ENCODE results near the gene MYL5. TPM values are rescaled to one million over a fixed set of nuclear protein-coding genes. Genes with fewer than 3 reads are reported as not detected.
A peak's percentile ranks its signal among the peaks of the same experiment; 100 is the strongest.
"Not testable (repeated sequence)": the region's sequence is repeated elsewhere in the genome, so short reads cannot be mapped to it uniquely, and the experiment has no call there.

MYL5 gene
- polyA plus RNA-seq, 1 donor: 1,006 TPM

GRCh38 chr4:657834-658667, 16.3 kb upstream of the MYL5 start:
- no peak for DNase-seq

DNA sequence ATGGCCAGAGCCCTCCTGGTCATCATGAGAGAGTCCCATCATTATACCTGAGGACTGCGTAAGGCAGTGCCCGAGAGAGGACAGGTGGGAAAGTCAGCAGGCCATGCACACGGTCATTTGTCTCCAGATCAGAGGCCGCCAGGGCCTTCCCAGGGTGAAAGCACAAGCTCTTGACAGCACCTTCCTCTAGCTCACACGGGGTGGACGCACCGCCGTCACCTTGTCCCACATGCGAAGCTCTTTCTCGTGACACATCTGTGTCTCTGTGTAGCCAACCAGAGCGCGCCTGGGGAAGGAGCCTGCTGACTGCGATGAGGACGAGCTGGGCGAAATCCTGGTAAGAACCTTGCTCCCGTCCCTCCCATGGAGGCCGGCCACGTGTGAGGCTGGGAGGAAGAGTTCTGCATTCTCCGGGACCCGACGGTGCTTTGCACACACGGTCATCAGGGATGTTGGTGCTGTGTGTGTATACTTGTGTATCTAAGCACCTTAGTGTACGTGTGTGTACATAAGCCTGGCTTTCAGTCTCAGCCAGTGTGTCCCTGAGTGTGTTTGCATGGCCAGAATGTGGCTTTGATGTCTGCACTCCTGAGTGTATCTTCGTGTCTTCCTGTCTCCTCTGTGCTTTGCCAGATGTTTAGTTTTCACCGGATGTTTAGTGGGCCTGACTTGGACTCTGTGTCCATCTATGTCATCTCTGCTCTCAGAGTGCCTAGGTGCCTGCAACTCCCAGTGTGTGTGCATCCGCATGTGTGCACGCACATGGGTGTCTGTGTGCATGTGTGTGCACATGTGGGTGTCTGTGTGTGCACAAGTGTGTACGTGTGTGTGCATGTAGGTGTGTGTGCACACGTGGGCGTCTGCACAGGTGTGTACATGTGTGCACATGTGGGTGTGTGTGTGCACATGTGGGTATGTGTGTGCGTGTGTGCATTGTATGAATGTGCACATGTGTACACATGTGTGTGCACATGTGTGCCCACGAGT, 15.4 kb upstream of the MYL5 start:
- no peak for DNase-seq

GRCh38 chr4:659851-660250, 14.5 kb upstream of the MYL5 start:
- no peak for DNase-seq

- DNase-seq: no peak
These were observed 13.9 kb upstream of the MYL5 start for GRCh38 chr4:660401-660800.

- no peak for DNase-seq
These were observed 13.1 kb upstream of the MYL5 start for GRCh38 chr4:661231-661630.

DNA sequence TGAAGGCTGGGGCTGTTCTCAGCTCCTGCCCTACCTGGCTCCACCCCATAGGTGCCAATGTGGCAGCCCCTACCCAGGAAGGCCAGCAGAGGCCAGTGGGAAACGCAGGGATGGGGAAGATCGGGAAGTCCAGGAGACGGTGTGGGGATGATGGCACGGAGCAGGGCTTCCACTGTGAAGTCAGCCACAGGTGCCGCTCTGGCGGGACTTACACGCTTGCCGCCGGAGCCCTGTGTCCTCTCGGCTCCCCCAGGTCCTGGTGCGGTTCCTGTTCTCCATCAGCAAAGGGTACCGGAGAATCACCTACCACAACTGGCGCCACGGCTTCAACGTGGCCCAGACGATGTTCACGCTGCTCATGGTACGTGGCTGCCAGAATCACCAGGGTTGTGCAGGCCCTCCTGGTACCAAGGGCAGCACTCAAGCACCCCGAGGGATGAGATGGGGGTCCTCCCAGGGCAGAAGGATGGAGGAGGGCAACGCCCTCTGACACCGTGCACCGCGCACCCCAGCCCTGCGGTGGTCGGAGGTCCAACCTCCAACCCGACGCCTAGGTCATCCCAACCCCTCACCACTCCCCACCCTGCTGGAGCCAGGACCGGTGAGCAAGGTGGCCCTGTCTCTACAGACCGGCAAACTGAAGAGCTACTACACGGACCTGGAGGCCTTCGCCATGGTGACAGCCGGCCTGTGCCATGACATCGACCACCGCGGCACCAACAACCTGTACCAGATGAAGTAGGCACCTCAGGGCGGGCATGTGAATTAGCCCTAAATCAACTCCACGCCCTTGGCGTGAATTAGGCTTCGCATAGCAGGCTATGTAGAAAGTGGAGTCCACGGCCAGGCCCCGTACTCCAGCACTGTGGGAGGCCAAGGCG, 12.2 kb upstream of the MYL5 start:
- DNase-seq: no peak

DNA sequence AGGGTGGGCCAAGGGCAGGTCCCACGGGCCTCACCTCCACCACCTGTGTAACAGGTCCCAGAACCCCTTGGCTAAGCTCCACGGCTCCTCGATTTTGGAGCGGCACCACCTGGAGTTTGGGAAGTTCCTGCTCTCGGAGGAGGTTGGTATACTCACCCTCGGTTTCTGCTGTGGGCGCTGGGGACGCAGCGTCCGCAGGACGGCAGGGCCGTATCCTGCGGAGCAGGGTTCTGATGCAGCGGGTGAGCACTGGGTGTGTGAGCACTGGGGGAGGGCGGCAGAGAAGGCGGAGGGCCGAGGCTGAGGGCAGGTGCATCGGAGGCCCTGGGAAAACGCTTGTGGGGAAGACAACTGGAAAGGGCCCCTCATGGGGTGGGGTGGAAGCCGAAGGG, 11.3 kb upstream of the MYL5 start:
- no peak for DNase-seq

DNA sequence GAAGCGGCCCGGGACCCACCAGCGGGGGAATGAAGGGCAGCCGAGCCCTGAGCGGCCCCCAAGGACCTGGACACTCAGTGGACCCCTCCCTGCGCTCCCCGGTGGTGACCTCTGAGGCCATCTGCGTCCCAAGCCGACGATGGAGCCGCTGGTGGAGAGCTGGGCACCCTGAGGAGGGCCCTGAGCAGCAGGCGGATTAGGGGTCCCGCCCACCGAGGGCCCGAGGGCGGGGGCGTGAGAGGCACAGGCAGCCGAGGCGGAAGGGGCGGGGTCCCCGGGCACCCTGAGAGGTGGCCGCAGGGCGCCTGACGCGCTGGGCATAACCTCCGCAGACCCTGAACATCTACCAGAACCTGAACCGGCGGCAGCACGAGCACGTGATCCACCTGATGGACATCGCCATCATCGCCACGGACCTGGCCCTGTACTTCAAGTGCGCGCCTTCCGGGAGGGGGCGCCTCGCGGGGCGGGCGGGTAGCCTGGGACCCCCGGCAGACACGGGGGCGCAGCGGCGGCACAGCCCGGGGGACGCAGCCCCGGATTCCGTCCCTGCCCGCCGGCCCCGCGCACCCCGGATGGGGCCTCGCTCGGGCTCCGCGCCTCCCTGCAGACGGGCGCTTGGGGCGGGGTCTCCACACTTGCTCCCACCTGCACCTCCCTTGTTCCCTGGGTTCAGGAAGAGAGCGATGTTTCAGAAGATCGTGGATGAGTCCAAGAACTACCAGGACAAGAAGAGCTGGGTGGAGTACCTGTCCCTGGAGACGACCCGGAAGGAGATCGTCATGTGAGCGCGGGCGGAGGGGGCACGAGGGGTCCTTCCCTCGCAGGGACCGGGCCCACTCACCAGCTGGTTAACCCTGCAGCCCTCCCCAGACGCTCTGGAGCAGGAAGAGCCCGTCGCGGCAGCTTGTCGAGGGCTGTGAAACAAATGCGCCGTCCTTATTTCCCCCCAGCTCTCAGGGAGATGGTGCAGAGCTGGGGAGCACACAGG, 10.6 kb upstream of the MYL5 start:
- peak; percentile 49 for DNase-seq

- DNase-seq: no peak
These were observed 9.6 kb upstream of the MYL5 start for GRCh38 chr4:664713-665231.

DNA sequence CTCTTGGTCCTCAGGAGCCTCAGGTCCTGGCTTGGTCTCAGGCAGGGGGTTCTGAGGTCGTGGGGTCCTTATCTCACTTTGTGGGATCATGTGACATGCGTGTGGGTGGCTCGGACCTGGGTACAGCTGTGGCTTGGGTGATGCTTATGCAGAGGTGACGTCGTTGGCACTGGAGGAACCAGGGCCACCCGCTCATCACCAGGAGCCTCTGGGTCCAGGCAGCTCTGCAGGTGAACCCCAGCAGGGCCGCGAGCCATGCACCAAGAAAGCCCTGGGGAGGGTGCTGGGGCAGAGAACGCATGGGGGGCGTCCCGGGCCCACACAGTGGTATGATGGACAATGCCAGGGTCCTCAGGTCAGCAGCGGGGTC, 9.0 kb upstream of the MYL5 start:
- no peak for DNase-seq

- no peak for DNase-seq
These were observed 8.4 kb upstream of the MYL5 start for GRCh38 chr4:665751-666435.

DNA sequence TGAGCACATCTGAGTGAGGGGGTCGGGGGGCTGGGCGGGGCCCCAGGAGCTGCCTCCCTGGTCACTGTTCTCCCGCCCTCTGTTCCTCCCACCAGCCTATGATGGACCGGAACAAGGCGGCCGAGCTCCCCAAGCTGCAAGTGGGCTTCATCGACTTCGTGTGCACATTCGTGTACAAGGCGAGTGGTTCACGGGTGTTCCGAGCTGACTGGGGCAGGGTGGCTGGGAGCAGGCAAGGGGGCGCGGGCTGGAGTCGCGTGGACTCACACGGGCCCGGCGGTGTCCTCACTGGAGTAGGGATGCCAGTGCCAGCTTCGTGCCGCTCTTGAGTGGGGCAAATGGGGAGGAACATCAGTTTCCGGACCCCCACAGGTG, 7.9 kb upstream of the MYL5 start:
- DNase-seq: no peak

- DNase-seq: no peak
These were observed 7.4 kb upstream of the MYL5 start for GRCh38 chr4:666822-667544.

GRCh38 chr4:667545-667925, 6.8 kb upstream of the MYL5 start:
- no peak for DNase-seq

- not testable (repeated sequence) for DNase-seq
These were observed 6.1 kb upstream of the MYL5 start for GRCh38 chr4:668219-668618.

DNA sequence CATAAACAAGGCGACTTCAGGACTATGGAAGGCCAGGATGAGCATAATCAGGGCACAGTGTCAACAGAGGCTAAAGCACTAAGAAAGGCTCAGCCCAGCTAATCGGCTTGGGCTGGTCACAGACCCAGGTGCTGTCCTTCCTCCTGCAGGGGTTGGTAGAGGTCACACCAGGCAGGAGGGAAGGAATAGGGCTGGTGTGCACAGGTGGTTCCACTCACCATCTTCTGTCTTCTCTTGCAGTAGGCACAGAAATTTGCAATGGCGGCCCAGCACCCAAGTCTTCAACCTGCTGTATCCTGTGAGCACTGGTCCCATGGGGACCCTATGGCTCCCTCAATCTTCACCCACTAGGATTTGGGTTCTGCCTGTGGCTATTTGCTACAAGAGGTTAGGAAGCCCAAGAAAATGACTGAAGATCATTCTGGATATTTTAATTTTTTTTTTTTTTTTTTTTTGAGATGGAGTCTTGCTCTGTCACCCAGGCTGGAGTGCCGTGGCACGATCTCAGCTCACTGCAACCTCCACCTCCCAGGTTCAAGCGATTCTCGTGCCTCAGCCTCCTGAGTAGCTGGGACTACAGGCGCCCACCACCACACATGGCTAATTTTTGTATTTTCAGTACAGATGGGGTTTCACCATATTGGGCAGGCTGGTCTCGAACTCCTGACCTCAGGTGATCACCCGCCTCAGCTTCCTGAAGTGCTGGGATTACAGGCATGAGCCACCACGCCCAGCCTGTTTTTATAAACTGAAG, 4.4 kb upstream of the MYL5 start:
- DNase-seq: not testable (repeated sequence)

- DNase-seq: no peak
These were observed 2.6 kb upstream of the MYL5 start for GRCh38 chr4:671769-672168.

DNA sequence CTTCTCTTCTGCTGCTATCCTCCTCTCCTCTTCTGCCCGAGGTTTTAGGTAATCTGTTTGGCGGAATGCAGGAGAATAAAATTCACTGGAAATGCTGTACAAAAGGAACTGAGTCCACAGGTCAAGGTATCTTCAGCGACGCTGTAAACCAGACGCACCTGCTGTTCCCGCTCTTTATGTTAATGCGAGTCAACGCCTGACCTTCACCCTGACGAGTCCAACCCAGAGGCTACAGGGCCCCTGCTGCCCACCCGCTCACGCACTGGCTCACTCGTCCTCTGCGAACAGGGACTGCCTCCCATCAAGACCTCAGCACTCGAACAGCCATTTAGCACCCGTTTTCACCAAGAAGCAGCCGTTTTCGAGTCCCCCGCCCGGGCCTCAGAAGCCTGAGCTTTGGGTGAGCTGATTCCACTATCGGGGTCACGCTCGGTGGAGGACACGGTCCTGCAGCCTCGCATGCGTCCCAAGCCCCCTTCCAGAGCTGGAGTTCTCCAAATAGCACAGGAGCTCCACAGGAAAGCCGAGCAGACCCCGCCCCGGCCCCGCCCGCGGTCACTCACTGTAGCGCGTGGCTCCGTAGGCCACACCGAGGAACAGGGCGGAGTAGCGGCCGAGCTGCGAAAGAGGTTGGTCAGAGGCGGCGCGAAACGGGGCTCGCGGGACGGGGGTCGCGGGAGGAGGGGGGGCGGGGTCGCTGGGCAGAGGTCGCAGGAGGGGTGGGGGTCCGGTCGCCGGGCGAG, 822 bp upstream of the MYL5 start:
- DNase-seq: no peak
